ENCODE data around the gene GRM2.

GRCh38 chr3:51715977-51716294 is 9.1 kb downstream of the GRM2 start:
- TF ChIP-seq POLR2AphosphoS5 (IDR thresholded peaks at IDR 0.05; ENCODE audit: low read depth, low read length) (no peak), POLR2A (IDR thresholded peaks at IDR 0.05; ENCODE audit: low read depth, low read length) (no peak), TAF1 (IDR thresholded peaks at IDR 0.05; ENCODE audit: borderline replicate concordance, low read depth, low read length) (no peak)

All from GM12892 (cell line).